GM19395 (cell line): ENCODE measurements around the gene NELL1.

Experiments
- ATAC-seq: cut with Tn5 transposase; IDR thresholded peaks from one replicate; pipeline ENCODE4 v1.9.1; 2021; ENCODE audit warnings: mild to moderate bottlenecking, moderate library complexity; ENCODE audit not compliant: unreplicated experiment

The NELL1 gene

DNA sequence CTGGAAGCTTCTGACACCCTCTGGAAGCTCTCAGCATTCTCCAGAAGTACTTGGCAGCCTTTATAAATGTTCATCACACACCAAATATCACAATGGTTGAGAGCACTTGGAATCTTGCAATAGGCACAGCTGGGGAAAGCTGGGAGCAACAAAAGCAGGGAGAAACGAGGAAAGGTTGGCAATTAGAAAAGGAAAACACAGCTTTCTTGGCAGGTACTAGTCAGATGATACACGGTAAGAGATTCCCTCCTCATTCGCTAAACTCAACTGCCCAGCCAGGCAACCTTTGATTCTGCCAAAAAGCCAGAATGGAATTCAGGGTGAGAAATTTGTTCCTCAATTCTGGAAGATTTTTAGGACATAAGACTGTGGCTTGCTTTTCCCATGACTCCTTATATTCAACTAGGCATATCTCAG is 946.6 kb downstream of the NELL1 start:
- no peak for ATAC-seq

DNA sequence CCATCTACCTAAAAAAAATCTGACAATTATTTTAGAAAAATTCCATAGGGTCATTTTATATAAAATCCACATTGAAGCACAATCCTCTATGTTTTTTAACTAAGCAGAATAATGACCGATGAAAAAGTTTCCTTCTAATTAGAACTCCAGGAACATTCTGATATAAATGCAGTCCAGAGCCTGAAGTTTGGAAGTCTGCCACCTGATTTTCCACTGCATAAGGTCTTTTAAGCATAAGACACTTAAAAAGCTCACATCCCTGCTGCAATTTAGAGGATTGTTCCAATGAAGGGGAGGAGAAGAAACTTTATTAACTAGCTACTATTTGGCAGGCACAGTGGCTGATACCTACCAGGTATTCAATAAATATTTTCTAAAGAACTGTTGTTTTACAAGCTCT is 953.2 kb downstream of the NELL1 start:
- ATAC-seq = no peak

DNA sequence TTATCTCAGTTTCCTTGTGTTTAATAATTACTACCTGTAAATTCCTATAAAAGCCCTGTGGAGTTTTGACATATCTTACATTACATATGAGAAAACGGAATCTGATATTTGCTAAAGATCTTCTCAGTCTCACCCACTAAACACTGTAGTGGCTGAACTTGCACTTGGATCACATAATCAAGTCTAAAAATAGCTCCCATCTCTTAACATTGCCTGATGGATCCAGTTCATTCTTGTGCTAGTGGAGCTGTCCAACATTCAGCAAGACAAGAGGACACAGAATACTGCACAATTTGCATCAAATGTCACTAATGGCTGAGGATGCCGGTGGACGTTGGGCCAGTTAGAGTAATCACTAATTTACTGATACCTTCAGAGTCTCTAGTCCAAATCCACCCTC is 953.6 kb downstream of the NELL1 start:
- ATAC-seq = no peak
